Lower leg skin (tissue), 3 donors: ENCODE measurements around the gene NRG4.

Experiments used
- CTCF ChIP-seq, 3 donors: fragments of 450-650 bp; IDR thresholded peaks; one replicate each; pipeline ENCODE4 v1.5.1; 2016; ENCODE audit warnings: antibody characterized with exemption in 3 of 3, mild to moderate bottlenecking in 3 of 3, moderate library complexity in 2 of 3
- POLR2A ChIP-seq, 2 donors: fragments of 450-650 bp; IDR thresholded peaks; one replicate each; pipeline ENCODE4 v1.6.1; 2016 to 2017; ENCODE audit warnings: antibody characterized with exemption in 2 of 2, mild to moderate bottlenecking in 1 of 2, moderate library complexity in 1 of 2

DNA sequence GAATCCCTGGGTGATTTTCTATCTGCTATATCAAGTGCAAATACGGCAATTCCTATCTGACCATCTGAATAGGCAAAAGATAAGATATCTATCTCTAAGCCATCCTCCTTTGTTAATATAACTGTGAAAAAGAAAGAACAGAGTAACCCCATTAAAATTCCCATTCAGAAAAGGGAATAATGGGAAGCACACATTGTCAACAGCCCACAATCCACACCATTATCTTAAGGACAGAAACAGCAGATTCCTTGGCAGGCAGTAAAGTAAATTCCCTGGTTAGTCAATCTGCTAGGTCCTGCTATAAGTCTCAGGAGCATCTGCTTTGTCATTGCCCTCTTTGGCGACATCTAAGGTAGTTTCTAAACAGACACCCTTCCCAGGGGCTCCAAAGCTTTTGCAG lies 21.9 kb upstream of the NRG4 start:
- TF ChIP-seq CTCF (IDR thresholded peaks at IDR 0.05): no peak
- TF ChIP-seq POLR2A (IDR thresholded peaks at IDR 0.05): no peak
